Measurements from ENCODE around the gene KCNE3.

KCNE3 gene, protein sequence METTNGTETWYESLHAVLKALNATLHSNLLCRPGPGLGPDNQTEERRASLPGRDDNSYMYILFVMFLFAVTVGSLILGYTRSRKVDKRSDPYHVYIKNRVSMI

DNA sequence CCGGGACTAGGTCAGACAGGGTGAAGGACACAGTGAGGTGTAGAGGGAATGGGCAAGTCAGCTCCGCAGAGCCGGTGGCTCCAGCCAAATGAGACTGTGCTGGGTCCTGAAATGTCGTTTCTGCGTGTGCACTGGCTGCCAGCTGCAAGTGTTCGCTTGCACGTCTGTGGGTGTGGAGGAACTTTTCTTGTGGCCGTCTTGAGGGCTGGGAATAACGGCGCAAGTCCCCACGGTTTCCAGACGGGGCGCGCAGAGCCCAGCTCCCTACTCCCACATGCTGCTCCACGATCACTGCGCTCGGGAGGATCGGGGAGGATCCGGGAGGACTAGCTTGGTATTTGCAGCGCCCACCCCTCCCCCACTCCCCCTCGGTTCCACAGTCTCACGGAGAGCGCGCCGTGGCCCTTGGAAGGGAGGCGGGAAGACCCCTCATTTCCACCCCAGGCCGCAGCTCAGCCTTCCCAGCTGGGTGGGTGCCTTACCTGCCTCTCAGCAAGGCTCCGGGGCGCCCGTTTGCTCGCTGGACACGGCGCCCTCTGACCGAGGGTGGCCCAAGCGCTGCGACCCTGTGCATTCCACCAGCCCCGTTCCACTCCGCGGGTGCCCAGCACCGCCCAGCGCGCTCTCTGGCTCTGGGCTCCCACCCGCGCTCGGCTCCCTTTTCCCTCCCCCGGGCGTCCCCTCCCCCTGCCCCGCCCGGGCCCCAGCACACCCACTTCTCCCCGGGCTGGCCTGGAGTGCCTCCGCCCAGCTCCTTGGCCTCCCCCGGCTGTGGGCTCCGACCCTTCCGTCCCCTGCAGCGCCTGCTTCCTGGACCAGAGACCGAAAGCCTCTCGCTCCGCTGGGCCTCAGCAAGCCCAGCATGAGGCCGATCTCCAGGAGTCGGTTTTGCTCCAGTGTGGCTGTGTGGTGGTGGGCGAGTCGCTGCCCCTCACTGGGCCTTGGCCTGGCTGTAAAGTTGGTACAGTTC is at the start of gene KCNE3:
Gene KCNE3 (minus strand): TSS at position 634 of the 970 bp plus-strand sequence. CDS start 9,986 bp downstream, outside the sequence.
- no peak for DNase-seq (ENCODE audit: low read depth in 2 of 3, low spot score in 1 of 3)

DNA sequence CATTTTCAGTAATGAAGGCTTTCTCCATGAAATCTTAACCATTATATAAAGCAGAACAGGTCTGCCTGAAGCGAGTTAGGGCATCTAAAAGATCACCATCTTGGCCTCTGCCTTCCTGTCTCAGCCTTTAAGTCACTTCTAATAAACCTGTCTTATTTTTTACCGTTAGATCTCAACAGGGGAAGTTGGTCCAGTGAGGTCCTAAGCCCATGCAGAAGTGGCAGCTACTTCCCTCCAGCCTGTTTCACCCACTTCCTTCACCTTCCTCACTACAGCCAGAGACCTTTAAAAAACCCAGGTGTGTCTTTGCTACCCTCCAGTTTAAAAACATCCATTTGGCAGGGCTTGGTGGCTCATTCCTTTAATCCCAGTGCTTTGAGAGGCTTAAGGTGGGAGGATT is 40.2 kb upstream of the KCNE3 start:
- DNase-seq (ENCODE audit: low read depth in 2 of 3, low spot score in 1 of 3), result no peak

DNA sequence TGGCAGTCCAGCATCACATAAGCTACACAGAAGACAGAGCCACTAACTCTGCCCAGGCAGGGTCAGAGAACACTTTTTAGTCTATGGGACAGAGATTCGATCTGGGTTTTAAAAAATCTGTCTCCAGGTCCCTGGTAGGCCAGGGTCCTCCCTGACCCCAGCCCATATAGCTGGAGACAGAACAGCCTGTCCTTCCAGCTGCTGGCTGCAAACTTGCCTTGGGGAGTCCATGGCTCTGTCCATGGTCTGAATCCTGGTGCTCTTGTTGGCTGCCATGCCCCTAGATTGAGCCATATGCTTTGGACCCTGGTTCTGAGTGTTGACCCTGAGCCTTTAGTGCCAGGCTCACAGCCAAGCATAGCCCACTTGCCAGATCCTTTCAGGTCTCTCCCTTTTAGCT is 39.5 kb upstream of the KCNE3 start:
- DNase-seq (ENCODE audit: low read depth in 2 of 3, low spot score in 1 of 3), result no peak

DNA sequence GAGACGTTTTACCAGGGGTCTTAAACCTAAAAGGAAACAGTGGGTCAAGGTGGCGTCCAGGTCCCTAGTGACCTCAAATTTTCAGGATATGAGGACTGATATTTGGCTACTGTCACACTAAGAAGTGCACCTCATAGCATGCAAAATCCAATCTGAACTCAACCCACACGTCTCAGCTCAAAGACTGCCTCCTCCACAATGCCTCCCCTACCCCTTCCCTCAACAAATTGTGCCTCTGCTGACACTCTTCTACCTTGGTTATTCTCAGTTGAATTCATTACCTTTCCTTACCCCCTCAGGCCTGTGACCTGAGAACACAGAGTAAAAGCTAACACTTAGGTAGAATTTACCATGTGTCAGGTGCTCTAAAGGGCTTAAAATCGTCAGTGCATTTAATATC is 38.6 kb upstream of the KCNE3 start:
- DNase-seq (ENCODE audit: low read depth in 2 of 3, low spot score in 1 of 3), result no peak

DNA sequence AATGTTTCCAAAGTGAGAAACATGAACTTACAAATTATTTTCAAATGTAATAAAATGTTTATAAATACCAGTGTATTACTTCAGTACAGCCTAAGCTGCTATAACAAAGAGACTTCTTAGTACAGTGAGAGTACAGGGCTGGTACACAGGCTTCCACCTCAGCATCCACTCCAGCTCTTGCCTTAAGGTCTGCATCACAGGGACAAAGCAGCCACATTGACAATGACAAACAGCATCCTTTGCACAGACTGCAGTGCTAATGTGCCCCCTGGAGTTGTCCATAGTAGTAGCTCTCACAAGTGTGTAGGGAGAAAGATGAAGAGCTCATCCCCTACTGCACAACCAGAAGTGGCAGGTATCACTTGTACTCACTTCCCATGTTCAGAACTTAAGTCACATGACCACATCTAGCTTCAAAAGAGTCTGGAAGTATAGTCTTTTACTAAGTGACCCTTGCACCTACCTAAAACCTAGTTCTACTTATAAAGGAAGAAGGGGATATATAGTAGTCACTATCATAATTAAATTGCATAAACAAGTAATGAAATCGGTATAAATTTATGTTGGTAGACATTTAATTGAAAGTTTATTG is 36.8 kb upstream of the KCNE3 start:
- DNase-seq (ENCODE audit: low read depth in 2 of 3, low spot score in 1 of 3), result no peak

DNA sequence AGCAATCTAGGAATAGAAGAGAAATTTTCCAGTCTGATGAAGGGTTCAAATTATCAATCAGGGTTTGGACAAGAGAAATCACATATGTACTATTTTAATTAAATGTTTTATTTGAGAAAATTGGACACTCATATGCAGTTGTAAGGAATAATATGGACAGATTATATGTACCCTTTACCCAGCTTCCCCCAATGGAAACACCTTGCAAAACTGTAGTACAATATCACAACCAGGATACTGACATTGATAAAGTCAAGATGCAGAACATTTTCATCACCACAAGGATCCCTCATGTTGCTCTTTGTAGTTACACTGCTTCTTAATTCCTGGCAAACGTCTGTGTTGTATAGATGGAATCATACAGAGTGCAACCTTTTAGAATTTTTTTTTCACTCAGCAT is 27.6 kb upstream of the KCNE3 start:
- no peak for DNase-seq (ENCODE audit: low read depth in 2 of 3, low spot score in 1 of 3)

DNA sequence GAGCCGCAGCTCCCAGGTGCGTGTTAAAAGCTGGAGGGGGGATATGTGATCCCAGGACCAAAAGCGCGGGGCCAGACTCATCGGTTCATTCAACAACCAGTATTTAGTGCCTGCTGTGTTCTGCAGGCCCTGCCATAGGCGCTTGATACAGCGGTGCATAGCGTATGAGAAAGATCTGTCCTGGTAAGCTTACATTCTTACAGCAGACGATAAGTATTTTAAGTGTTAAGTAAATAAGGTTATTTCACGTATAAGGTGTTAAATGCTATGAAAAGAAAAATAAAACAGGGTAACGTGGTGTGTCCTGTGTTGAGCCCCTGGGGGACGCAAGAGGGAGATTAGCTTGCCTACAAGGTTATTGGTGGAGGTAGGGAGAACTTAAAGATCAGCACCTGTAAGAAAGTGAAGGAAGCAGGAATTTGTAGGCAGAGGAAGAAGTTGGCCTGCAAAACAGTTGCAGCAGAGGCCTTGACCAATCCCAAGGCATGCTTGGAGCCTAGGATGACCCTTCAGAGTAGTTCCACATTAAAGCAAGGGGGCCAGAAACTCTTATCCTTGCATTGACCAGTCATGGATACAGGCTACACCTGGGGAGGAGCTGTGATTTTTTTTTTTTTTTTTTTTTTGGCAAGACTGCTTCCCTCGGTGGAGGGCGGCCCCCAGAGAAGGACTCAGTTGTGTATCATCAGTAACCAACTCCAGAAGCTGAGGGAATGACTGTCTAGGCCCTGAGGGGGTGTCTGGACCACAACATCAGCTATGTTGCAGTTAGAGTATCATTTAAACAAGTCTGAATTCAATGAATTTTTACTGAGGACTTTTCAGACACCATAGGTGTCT is 26.7 kb upstream of the KCNE3 start:
- no peak for DNase-seq (ENCODE audit: low read depth in 2 of 3, low spot score in 1 of 3)

DNA sequence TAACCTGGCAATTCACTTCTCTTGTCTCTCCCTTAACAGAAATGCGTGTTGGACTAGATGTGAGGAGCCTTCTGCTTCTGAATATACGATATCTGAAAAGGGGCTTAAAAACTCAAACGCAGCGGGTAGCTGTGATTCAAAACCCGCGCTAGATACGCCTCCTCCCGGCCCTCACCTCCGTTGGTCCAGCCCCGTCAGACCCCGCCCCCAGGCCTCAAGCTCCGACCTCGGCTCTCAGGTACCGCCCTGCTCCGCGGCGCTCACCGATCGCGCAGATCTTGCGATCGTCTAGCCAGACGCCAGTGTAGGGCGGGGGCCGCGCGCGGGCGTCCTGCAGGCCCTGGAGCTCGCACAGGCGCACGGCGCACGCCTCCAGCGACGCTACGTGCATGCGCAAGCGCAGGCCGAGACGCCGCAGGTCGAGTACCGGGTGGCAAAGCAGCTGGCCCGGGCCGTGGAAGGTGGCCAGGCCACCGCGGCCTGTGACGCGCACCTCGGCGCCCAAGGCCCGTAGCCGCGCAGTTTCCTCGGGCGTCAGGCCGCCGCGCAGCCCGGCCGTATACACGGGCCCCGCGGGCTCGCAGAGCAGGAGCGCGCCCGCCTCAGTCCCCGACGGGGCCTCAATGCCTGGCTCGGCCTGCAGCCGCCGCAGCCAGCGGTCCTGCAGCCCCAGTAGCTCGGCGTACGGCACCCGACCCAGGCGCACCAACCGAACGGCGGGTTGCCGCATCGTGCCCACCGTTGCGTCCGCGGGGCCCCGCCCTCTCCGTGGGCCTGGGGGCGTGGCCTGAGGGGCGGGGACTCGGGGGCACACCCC is 25.8 kb upstream of the KCNE3 start, which contains the start of gene LIPT2:
Gene LIPT2 (minus strand): TSS at position 751 of the 817 bp plus-strand sequence. CDS start 21 bp downstream, at position 730.
- DNase-seq (ENCODE audit: low read depth in 2 of 3, low spot score in 1 of 3), result peak; percentile 94 to 97 (median 95)

DNA sequence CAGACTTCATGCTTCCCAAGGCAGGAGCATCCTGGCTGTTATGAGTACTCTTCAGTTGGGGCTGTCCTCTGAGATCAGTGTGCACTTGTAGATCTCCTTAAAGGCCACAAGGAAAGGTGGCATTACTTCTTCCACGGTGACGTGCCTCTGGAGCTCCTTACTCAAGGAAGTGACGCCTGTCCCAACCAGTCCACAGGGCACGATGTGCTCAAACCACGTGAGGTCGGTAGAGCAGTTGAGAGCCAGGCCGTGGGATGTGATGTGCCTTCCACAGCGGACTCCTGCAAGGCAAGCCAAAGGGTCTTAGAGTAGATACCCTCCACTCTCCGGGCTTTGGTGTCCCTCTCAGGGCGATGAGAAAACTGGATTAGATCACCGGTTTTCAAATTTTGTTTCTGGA is 24.7 kb upstream of the KCNE3 start:
- DNase-seq (ENCODE audit: low read depth in 2 of 3, low spot score in 1 of 3), result no peak

DNA sequence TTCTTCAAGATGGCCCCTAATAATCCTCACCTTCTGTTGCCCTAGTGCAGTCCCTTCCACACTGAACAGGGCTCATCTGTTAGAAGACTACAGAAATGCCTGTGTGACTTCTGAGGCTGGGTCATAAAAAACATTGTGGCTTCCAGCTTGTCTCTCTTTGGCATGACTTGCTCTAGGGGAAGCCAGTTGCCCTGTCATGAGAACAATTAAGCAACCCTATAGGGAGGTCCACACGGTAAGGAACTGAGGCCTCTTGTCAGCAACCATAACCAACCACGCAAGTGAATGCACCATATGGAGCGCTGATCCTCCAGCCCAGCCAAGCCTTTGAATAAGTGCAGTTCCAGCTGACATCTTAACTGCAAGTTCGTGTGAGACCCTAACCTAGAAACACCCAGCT is 23.6 kb upstream of the KCNE3 start:
- no peak for DNase-seq (ENCODE audit: low read depth in 2 of 3, low spot score in 1 of 3)

DNA sequence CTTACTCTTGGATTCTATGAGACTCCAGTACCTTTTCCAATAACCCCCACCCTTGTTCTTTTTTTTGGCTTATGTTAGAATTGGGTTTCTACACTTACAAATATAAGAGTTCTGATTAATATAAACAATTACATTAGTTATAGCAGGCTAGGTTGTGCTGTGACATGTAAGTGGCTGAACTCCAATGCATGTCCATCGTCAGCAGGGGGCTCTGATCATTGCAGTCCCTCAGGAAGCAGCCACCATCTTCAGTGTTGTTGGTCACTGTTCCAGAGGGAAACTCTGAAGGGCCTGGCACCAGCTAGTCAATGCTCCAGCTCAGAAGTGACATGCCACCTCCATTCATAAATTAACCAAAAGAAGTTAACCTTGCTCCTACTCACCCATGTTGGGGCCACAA is 20.5 kb upstream of the KCNE3 start:
- no peak for DNase-seq (ENCODE audit: low read depth in 2 of 3, low spot score in 1 of 3)

DNA sequence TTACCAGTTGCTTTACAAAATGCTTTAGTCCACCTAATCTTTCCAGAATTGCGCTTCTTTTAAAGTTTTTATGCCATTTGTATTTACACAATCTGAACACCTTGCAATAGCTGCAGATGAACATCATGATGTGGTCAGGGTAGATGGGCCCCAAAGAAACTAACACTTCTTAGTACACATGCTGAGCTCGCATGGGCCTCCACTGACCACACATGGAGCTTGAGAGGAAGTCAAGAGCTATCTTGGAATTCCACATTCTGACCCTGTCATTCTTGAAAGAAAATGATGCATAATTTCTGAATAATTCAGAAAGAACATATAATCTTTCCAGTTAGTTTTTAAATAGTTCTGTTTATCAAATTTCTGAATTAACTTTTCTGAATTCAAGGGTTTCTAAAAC is 18.5 kb upstream of the KCNE3 start:
- DNase-seq (ENCODE audit: low read depth in 2 of 3, low spot score in 1 of 3), result no peak

DNA sequence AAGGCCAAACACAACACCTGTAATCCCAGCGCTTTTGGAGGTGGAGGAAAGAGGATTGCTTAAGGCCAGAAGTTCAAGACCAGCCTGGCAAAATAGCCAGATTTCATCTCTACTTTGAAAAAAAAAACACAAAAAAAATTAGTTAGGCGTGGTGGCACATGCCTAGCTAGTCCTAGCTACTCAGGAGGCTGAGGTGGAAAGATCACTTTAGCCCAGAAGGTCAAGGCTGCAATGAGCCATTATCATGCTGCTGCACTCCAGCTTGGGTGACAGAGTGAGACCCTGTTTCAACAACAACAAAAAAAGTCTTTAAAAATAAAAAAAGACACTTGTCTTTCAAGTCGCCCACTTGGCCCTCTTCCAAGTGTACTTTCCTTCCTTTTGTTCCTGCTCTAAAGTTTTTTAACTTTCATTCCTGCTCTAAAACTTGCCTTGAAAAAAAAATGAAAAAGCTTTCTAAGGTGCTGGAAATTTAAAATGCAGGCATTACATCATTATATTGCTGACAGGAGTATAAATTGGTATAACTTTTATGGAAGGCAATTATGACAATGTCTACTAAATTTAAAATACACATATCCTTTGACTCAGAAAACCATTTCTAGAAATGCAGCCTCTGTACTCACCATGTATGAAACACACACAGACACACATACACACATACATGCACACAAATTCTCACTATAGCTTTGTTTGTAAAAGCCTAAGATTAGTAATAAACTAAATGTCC is 13.5 kb upstream of the KCNE3 start:
- DNase-seq (ENCODE audit: low read depth in 2 of 3, low spot score in 1 of 3), result no peak

DNA sequence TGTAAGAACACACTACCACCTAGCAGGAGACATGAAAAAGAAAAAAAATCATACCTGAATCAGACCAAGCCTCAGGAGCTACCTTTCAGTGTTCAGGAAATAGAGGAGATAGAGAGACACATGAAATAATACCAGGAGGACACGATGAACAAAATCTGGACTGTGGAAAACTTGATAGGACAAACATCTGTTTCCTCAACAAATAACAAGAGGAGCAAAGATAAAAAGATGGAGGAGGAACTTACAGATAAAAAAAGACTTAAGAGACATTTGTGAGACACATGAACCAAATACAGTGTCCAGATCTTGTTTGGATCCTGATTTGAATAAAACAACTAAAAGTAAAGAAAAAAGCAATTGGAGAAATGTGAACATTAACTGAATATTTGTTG is 12.4 kb upstream of the KCNE3 start:
- no peak for DNase-seq (ENCODE audit: low read depth in 2 of 3, low spot score in 1 of 3)

DNA sequence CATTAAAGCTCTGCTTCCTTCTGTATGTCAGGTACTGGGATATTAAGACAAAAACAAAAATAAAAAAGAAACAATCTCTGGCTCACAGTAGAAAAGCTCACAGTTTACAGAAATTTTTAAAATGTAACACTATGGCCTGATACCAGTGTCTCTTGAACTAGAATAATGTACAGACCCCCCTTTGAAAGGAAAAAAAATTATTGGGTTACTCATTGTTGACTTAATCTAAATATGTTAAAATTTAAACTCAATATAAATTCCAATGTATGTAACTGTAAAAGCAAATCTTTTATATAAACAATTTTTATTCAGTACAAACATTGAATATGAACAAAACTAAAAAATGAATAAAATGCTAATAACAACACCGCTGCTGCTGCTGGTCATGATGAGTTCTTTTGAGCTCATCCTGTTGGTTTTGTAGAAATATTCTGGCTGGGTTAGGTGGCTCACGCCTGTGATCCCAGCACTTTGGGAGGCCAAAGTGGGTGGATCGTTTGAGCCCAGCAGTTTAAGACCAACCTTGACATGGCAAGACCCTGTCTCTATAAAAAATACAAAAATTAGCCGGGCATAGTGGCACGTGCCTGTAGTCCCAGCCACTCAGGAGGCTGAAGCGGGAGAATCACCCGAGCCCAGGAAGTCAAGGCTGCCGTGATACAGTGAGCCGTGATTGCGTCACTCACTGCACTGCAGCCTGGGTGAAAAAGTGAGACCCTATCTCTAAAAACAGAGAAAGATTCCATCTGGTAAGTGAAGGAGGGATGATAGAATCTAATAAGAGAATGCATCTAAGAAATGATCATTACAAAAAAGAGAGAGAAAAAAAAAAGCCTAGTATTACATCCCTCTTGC is 11.8 kb upstream of the KCNE3 start:
- DNase-seq (ENCODE audit: low read depth in 2 of 3, low spot score in 1 of 3), result no peak

DNA sequence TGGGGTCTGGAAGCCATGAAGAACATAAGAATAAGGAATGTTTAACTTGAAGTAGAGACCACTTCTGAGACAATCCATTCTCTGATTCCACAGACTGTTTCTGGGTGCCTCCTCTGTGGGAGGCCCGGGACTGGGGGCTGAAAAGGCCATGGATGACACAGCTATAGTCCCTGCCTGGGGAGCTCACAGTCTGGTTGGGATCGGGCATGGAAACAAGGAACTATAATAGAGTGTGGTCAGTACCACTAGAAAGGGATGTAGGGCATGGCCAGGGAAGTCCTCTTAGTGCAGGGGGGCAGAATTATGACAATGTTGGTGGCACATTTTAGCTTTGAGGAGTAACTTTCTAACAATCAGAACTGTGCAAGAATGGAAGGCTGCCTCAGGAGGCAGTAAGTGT is 9.2 kb upstream of the KCNE3 start:
- DNase-seq (ENCODE audit: low read depth in 2 of 3, low spot score in 1 of 3), result no peak

DNA sequence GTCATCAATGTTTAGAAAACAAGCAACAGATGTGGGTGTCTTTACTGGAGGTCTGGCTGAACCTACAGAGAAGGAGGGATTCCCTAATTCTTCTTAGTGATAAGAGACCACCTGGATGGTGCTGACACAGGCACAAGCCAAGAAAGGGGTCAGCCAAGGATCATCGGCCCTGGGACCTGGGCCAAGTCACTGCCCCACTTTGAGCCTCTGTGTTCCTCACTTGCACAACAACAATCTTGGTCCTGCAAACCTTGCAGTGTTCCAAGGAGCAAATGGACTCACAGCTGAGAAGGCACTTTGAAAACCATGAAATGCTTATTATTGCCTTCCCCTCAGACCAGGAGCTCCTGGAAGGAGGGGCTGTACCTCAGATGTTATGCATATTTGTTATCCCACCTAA is 7.0 kb upstream of the KCNE3 start:
- DNase-seq (ENCODE audit: low read depth in 2 of 3, low spot score in 1 of 3), result no peak

DNA sequence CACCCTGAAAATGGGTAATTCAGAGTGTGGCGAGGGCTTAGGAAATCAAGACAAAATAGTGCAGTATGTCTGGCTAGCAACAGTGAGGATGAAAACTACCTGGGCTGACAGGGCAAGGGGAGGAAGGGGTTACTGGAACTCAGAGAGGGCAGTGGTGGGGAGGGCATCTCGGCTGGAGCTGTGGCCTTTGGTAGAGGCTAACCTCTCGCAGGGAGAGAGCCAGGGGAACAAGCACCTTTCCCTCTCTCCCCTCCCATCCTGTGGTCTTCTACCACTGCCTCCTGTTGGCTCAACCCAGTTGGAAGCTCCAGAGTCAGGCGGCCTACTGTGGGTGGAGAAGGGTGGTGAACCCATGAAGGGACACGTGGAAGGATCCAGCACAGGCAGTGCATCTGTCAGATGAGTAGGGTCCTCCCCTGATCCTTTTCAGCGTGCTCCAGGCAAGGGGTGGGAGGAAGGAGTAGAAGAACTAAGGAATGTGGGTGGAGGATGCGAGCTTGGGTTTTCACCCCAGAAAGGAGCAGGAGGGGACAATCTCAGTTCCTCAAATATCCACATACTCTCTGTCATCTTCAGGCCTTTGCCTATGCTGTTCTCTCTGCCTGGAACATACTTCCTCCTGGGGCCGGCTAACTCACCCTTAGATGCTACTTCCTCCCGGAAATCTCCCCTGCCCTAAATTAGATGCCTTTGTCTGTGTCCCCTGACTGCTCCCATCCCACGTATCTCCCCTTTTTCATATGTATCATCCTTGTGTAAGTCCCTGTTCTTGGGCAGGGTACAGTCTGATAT is 6.2 kb upstream of the KCNE3 start:
- DNase-seq (ENCODE audit: low read depth in 2 of 3, low spot score in 1 of 3), result no peak
